Rectal smooth muscle tissue (tissue), 1 donor: ENCODE results near the gene SRGAP1.

Source experiments
- H3K27ac ChIP-seq: one replicate; pipeline ENCODE4 v1.7.0; 2013; ENCODE audit warnings: low read depth, low read length, inconsistent platforms
- H3K27me3 ChIP-seq: one replicate; pipeline ENCODE4 v1.7.0; 2013; ENCODE audit warnings: low read length; ENCODE audit not compliant: control insufficient read depth, insufficient read depth
- H3K36me3 ChIP-seq: one replicate; pipeline ENCODE4 v1.7.0; 2013; ENCODE audit warnings: low read length; ENCODE audit not compliant: control insufficient read depth, insufficient read depth
- H3K4me1 ChIP-seq: one replicate; pipeline ENCODE4 v1.7.0; 2013; ENCODE audit warnings: low read length; ENCODE audit not compliant: control insufficient read depth, insufficient read depth
- H3K4me3 ChIP-seq: one replicate; pipeline ENCODE4 v1.7.0; 2013; ENCODE audit warnings: low read length
- H3K9ac ChIP-seq: one replicate; pipeline ENCODE4 v1.7.0; 2013; ENCODE audit warnings: low read length

The SRGAP1 gene

GRCh38 chr12:63880742-63881263 is 36.3 kb downstream of the SRGAP1 start:
- no peaks in the 10 kb centered on the region for H3K27me3 ChIP-seq
- H3K36me3 ChIP-seq, result no peaks in the 10 kb centered on the region
- no peak overlapping the region for H3K27ac ChIP-seq
- no peak overlapping the region for H3K9ac ChIP-seq
- H3K4me3 ChIP-seq, result no peak overlapping the region
- H3K4me1 ChIP-seq, result no peaks in the 10 kb centered on the region

GRCh38 chr12:63882844-63883243 is 38.3 kb downstream of the SRGAP1 start:
- Histone ChIP-seq H3K4me1 (no peaks in the 10 kb centered on the region), H3K27me3 (no peaks in the 10 kb centered on the region), H3K27ac (no peak overlapping the region), H3K9ac (no peak overlapping the region), H3K36me3 (no peaks in the 10 kb centered on the region), H3K4me3 (no peak overlapping the region)

GRCh38 chr12:63885401-63885800 is 40.9 kb downstream of the SRGAP1 start:
- no peaks in the 10 kb centered on the region for H3K36me3 ChIP-seq
- no peak overlapping the region for H3K4me3 ChIP-seq
- H3K9ac ChIP-seq, result no peak overlapping the region
- H3K27ac ChIP-seq, result no peak overlapping the region
- H3K27me3 ChIP-seq, result no peaks in the 10 kb centered on the region
- H3K4me1 ChIP-seq, result no peaks in the 10 kb centered on the region

- H3K36me3 ChIP-seq, result no peaks in the 10 kb centered on the region
- H3K4me3 ChIP-seq, result no peak overlapping the region
- no peaks in the 10 kb centered on the region for H3K4me1 ChIP-seq
- H3K27me3 ChIP-seq, result no peaks in the 10 kb centered on the region
- no peak overlapping the region for H3K27ac ChIP-seq
- H3K9ac ChIP-seq, result no peak overlapping the region
These were observed 44.6 kb downstream of the SRGAP1 start for GRCh38 chr12:63888908-63889635.

GRCh38 chr12:63889721-63890509 is 45.4 kb downstream of the SRGAP1 start:
- no peak overlapping the region for H3K9ac ChIP-seq
- H3K36me3 ChIP-seq, result no peaks in the 10 kb centered on the region
- no peak overlapping the region for H3K4me3 ChIP-seq
- no peaks in the 10 kb centered on the region for H3K4me1 ChIP-seq
- H3K27me3 ChIP-seq, result no peaks in the 10 kb centered on the region
- H3K27ac ChIP-seq, result no peak overlapping the region

- Histone ChIP-seq H3K4me1 (peaks cover 3% of the 10 kb centered on the region), H3K27me3 (no peaks in the 10 kb centered on the region), H3K4me3 (no peak overlapping the region), H3K36me3 (no peaks in the 10 kb centered on the region), H3K9ac (no peak overlapping the region), H3K27ac (no peak overlapping the region)
These were observed 48.7 kb downstream of the SRGAP1 start for GRCh38 chr12:63893170-63893569.

- H3K9ac ChIP-seq, result no peak overlapping the region
- peaks cover 3% of the 10 kb centered on the region for H3K4me1 ChIP-seq
- H3K4me3 ChIP-seq, result no peak overlapping the region
- no peaks in the 10 kb centered on the region for H3K36me3 ChIP-seq
- no peaks in the 10 kb centered on the region for H3K27me3 ChIP-seq
- H3K27ac ChIP-seq, result no peak overlapping the region
These were observed 49.6 kb downstream of the SRGAP1 start for GRCh38 chr12:63894132-63894531.

- Histone ChIP-seq H3K27ac (no peak overlapping the region), H3K27me3 (no peaks in the 10 kb centered on the region), H3K9ac (no peak overlapping the region), H3K36me3 (no peaks in the 10 kb centered on the region), H3K4me3 (no peak overlapping the region), H3K4me1 (peaks cover 3% of the 10 kb centered on the region)
These were observed 51.3 kb downstream of the SRGAP1 start for GRCh38 chr12:63895841-63896240.

GRCh38 chr12:63897931-63898330 is 53.4 kb downstream of the SRGAP1 start:
- Histone ChIP-seq H3K4me3 (no peak overlapping the region), H3K36me3 (no peaks in the 10 kb centered on the region), H3K27me3 (no peaks in the 10 kb centered on the region), H3K4me1 (peaks cover 6% of the 10 kb centered on the region), H3K9ac (no peak overlapping the region), H3K27ac (no peak overlapping the region)

- Histone ChIP-seq H3K9ac (no peak overlapping the region), H3K27me3 (no peaks in the 10 kb centered on the region), H3K4me1 (peaks cover 6% of the 10 kb centered on the region), H3K4me3 (no peak overlapping the region), H3K27ac (no peak overlapping the region), H3K36me3 (no peaks in the 10 kb centered on the region)
These were observed 54.4 kb downstream of the SRGAP1 start for GRCh38 chr12:63898764-63899337.

GRCh38 chr12:63899396-63899795 is 54.9 kb downstream of the SRGAP1 start:
- H3K27ac ChIP-seq, result no peak overlapping the region
- no peaks in the 10 kb centered on the region for H3K27me3 ChIP-seq
- no peaks in the 10 kb centered on the region for H3K36me3 ChIP-seq
- H3K4me3 ChIP-seq, result no peak overlapping the region
- H3K4me1 ChIP-seq, result peaks cover 6% of the 10 kb centered on the region
- H3K9ac ChIP-seq, result no peak overlapping the region

- no peak overlapping the region for H3K27ac ChIP-seq
These were observed 56.7 kb downstream of the SRGAP1 start for GRCh38 chr12:63900922-63901793.

More at GRCh38 chr12:63900922-63901793, 56.7 kb downstream of the SRGAP1 start:
- Histone ChIP-seq H3K36me3 (no peaks in the 10 kb centered on the region), H3K4me1 (peaks cover 3% of the 10 kb centered on the region), H3K9ac (no peak overlapping the region), H3K27me3 (no peaks in the 10 kb centered on the region), H3K4me3 (no peak overlapping the region)
